Activated naive CD4-positive, alpha-beta T cell treated with anti-CD3 and anti-CD28 coated beads, Interleukin-2, amount 10 ng/mL, durations not matched to agents 7 days and 5 days (primary cell): ENCODE data around the gene ZNF519.
"Not testable (repeated sequence)": the region's sequence is repeated elsewhere in the genome, so short reads cannot be mapped to it uniquely, and the experiment has no call there.

Experiments
- CTCF ChIA-PET: fragments of 350-600 bp; sonication (Branson Sonifier 250); formaldehyde crosslinking; loops from one replicate; lab custom pipeline; 2021; ENCODE audit warnings: antibody characterized with exemption; lab: Charles Lee
- DNase-seq: peaks from one replicate; pipeline ENCODE4 v3.0.0-alpha.2; 2020
- H3K27ac Mint-ChIP-seq: one replicate; pipeline ENCODE4 v1.8.0; 2021; ENCODE audit warnings: mild to moderate bottlenecking, moderate library complexity, mixed read lengths
- H3K27me3 Mint-ChIP-seq: one replicate; pipeline ENCODE4 v1.8.0; 2021; ENCODE audit warnings: mild to moderate bottlenecking, mixed read lengths
- H3K36me3 Mint-ChIP-seq: one replicate; pipeline ENCODE4 v1.8.0; 2021; ENCODE audit warnings: mixed read lengths
- H3K4me1 Mint-ChIP-seq: one replicate; pipeline ENCODE4 v1.8.0; 2021; ENCODE audit warnings: mixed read lengths
- H3K4me3 Mint-ChIP-seq: one replicate; pipeline ENCODE4 v1.8.0; 2021; ENCODE audit warnings: mild to moderate bottlenecking, moderate library complexity, mixed read lengths
- H3K9me3 Mint-ChIP-seq: one replicate; pipeline ENCODE4 v1.8.0; 2021; ENCODE audit warnings: mixed read lengths

Gene ZNF519

GRCh38 chr18:14132271-14132700 is at the start of gene ZNF519:
ZNF519 (minus strand) TSS chr18:14132435; CDS start chr18:14132277, 158 bp downstream.
- H3K27me3 Mint-ChIP-seq, H3K36me3 Mint-ChIP-seq, H3K9me3 Mint-ChIP-seq, CTCF ChIA-PET: not testable (repeated sequence)
- peak; percentile 95 for DNase-seq
- H3K4me3 Mint-ChIP-seq: peak within 1 kb of the TSS; percentile 90
- H3K27ac Mint-ChIP-seq: peak within 1 kb of the TSS; percentile 91
- peaks cover 36% of the 10 kb centered on the region for H3K4me1 Mint-ChIP-seq

- DNase-seq: peak; percentile 31
- no peak overlapping the region for H3K27ac Mint-ChIP-seq
- peaks cover 12% of the 10 kb centered on the region for H3K4me1 Mint-ChIP-seq
- H3K36me3 Mint-ChIP-seq: no peaks in the 10 kb centered on the region
- H3K9me3 Mint-ChIP-seq: no peaks in the 10 kb centered on the region
- peaks cover 9% of the 10 kb centered on the region for H3K27me3 Mint-ChIP-seq
- CTCF ChIA-PET: interaction anchor here (1.0 kb wide), 1 partner anchor 358 kb away, joined by 3 read pairs; no protein-coding TSS in a partner anchor
- H3K4me3 Mint-ChIP-seq: peak overlapping the region; percentile 81
Measured at GRCh38 chr18:14179306-14179705, 47.1 kb upstream of the ZNF519 start.

- H3K9me3 Mint-ChIP-seq, H3K27me3 Mint-ChIP-seq, CTCF ChIA-PET, H3K36me3 Mint-ChIP-seq: not testable (repeated sequence)
- Mint-ChIP-seq H3K4me3 (peak overlapping the region; percentile 81), H3K27ac (peak overlapping the region; percentile 68), H3K4me1 (peaks cover 12% of the 10 kb centered on the region)
- DNase-seq: peak; percentile 86
Measured at GRCh38 chr18:14178321-14179196, 46.3 kb upstream of the ZNF519 start.

- H3K9me3 Mint-ChIP-seq, CTCF ChIA-PET, H3K27me3 Mint-ChIP-seq, DNase-seq, H3K27ac Mint-ChIP-seq, H3K36me3 Mint-ChIP-seq: not testable (repeated sequence)
- H3K4me3 Mint-ChIP-seq: peak overlapping the region; percentile 81
- peaks cover 12% of the 10 kb centered on the region for H3K4me1 Mint-ChIP-seq
Measured at GRCh38 chr18:14177540-14178320, 45.5 kb upstream of the ZNF519 start.

GRCh38 chr18:14175404-14175803 is 43.2 kb upstream of the ZNF519 start:
- H3K36me3 Mint-ChIP-seq, H3K27ac Mint-ChIP-seq, H3K4me3 Mint-ChIP-seq, H3K27me3 Mint-ChIP-seq, DNase-seq, H3K9me3 Mint-ChIP-seq, CTCF ChIA-PET: not testable (repeated sequence)
- H3K4me1 Mint-ChIP-seq: peaks cover 12% of the 10 kb centered on the region

DNA sequence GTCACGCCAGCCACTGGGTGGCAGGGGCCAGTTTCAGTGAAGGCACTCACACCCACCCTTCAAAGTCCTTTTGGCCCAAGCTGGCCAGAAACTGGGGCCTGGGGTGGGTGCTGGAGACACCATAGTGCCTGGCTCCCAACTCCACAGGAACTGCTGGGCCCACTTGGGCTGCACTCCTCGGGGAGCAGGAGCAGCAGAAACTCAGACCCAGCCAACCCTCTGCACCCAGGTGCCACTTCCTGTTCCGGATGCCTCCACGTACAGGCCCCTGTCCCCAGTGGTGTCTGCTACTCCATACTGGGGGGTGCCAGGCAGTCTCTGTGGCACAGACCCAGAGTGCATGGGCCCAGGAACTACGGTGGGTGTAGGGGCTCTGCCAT is 42.5 kb upstream of the ZNF519 start:
- H3K27ac Mint-ChIP-seq: no peak overlapping the region
- H3K9me3 Mint-ChIP-seq: no peaks in the 10 kb centered on the region
- no peak for DNase-seq
- no peak overlapping the region for H3K4me3 Mint-ChIP-seq
- CTCF ChIA-PET: no interaction called here
- H3K4me1 Mint-ChIP-seq: peaks cover 8% of the 10 kb centered on the region
- no peaks in the 10 kb centered on the region for H3K36me3 Mint-ChIP-seq
- H3K27me3 Mint-ChIP-seq: peaks cover 9% of the 10 kb centered on the region

DNA sequence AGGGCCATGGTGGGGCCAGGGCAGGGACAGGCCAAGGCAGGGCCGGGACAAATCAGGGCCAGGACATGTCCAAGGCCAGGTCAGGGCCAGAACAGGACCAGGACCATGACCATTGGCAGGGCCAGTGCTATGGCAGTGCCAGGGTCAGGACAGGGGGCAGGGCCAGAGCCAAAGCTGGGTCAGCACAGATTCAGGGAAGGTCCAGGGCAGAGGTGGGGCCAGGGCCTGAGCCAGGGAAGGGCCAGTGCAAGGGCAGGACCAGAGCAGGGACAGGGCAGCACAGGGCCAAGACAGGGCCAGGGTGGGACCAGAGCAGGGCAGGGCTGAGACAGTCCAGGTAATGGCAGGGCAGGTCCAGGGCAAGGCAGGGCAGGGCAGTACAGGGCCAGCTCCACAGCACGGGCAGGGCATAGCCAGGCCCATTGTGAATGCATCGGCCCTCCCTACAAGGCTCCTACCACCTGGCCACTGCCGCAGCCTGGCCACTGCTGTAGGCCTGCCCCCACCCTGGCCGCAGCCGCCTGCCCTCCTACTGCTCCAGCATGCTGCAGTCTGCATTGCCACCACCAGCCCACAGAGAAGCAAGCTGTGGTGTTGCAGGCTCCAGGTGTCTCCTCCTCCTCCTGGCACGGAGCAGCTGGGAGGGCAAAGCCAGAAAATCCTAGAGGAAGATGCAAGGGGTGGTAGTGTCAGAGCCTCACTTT is 41.9 kb upstream of the ZNF519 start:
- H3K36me3 Mint-ChIP-seq, H3K27ac Mint-ChIP-seq, H3K4me3 Mint-ChIP-seq, CTCF ChIA-PET, H3K27me3 Mint-ChIP-seq, H3K9me3 Mint-ChIP-seq, H3K4me1 Mint-ChIP-seq, DNase-seq: not testable (repeated sequence)

GRCh38 chr18:14173116-14173951 is 41.1 kb upstream of the ZNF519 start:
- H3K4me3 Mint-ChIP-seq: not testable (repeated sequence)

DNA sequence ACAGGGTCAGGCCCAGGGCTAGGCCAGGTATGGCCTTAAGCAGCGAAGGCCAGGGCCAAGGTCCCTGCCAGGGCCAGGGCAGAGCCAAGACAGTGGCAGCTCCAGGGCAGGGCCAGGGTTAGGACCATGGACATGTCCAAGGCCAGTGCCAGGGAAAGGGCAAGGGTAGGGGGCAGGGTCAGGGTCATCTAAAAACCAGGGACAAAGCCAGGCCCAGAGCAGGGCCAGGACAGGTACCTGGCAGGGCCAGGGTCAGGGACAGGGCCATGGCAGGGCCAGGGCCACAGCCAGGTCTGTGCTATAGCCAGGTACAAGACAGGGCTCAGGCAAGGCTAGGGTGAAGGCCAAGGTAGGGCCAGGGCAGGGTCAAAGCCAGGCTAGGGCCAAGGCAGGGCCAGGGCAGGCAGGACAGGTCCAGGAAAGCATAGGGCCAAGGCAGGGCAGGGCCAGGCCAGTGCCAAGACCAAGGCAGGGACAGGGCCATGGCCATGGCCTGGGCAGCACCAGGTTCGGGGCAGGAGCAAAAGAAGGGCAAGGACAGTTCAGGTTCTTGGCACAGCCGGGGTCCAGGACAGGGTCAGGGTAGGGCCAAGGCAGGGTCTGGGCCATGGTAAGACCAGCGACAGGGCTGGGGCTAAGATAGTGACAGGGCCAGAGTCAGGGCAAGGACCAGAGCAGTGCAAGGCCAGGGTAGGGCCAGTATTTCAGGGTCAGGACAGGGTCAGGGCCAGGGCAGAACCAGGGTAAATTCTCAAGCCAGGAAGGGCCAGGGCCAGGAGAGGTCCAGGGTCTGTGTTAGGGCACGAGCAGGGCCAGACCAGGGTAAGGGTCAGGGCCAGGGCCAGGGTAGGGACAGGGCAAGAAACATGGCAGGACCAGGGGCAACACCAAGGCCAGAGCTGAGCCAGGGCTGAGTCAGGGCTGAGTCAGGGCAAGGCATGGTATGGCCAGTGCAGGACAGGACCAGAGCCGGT is 40.2 kb upstream of the ZNF519 start:
- CTCF ChIA-PET, DNase-seq, H3K27ac Mint-ChIP-seq, H3K36me3 Mint-ChIP-seq, H3K4me3 Mint-ChIP-seq, H3K4me1 Mint-ChIP-seq, H3K27me3 Mint-ChIP-seq, H3K9me3 Mint-ChIP-seq: not testable (repeated sequence)

More at GRCh38 chr18:14173116-14173951, 41.1 kb upstream of the ZNF519 start:
- H3K4me1 Mint-ChIP-seq, H3K9me3 Mint-ChIP-seq, H3K36me3 Mint-ChIP-seq, H3K27ac Mint-ChIP-seq, CTCF ChIA-PET, DNase-seq, H3K27me3 Mint-ChIP-seq: not testable (repeated sequence)

DNA sequence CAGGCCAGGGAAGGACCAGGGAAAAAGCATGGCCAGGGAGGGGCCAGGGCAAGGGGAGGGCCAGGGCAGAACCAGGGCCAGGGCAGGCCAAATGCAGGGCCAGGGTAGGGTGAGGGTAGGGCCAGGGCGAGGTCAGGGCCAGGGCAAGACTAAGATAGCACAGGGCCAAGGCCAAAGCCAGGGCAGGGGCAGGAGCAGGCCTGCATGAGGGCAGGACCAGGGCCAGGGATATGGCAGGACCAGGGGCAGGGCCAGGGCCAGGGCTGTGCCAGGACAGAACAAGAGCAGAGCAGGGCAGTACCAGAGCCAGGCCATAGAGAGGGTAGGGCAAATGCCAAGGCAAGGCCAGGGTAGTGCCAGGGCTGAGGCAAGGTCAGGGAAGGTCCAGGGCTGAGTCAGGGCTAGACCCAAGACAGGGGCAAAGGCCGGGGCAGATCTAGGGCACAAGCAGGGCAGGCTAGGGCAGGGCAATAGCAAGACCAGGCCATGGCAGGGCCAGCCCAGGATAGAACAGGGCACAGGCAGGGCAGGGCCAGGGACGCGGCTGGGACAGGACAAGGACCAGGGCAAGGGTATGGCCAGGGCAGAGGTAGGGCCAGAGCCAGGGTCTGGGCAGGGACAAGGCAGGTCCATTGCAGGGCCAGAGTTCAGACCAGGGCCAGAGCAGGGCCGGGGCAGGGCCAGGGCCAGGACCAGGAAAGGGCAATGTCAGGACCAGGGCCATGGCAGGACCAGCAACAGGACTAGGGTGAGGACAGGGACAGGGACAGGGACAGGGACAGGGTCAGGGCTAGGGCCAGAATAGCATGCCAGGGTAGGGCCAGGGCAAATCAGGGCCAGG is 39.3 kb upstream of the ZNF519 start:
- CTCF ChIA-PET, H3K27ac Mint-ChIP-seq: not testable (repeated sequence)

DNA sequence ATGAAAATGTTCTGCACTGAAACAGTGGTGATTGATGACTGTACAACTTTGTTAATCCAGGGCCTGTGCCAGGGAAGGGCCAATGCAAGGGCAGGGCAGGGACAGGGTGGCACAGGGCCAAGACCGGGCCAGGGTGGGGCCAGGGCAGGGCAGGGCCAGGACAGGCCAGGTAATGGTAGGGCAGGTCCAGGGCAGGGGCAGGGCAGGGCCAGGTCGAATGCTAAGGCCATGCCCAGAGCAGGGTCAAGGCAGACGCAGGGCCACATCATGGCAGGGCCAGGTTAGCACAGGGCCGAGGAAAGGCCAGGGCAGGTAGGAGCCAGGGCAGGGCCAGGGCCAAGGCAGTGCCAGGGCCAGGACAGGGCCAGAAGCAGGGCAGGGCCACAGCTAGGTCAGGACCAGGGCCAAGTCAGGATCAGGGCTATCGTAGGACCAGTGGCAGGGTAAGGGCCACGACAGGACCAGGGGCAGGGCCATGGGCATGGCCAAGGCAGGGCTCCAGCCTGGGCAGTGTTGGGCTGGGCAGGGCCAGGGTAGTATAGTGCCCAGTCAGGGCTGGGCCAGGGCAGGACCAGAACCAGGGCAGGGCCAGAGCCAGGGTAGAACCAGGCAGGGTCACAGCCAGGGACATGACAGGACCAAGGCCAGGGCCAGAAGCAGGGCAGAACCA is 38.3 kb upstream of the ZNF519 start:
- not testable (repeated sequence) for H3K27ac Mint-ChIP-seq, H3K27me3 Mint-ChIP-seq, H3K36me3 Mint-ChIP-seq

More for the DNA sequence above, 39.3 kb upstream of the ZNF519 start:
- not testable (repeated sequence) for H3K27me3 Mint-ChIP-seq, H3K4me3 Mint-ChIP-seq, H3K9me3 Mint-ChIP-seq, DNase-seq, H3K36me3 Mint-ChIP-seq, H3K4me1 Mint-ChIP-seq

GRCh38 chr18:14162915-14163314 is 30.7 kb upstream of the ZNF519 start:
- peaks cover 21% of the 10 kb centered on the region for H3K27me3 Mint-ChIP-seq
- H3K4me3 Mint-ChIP-seq, DNase-seq, H3K27ac Mint-ChIP-seq, H3K9me3 Mint-ChIP-seq, H3K36me3 Mint-ChIP-seq, H3K4me1 Mint-ChIP-seq, CTCF ChIA-PET: not testable (repeated sequence)

More for the DNA sequence above, 38.3 kb upstream of the ZNF519 start:
- H3K4me3 Mint-ChIP-seq, H3K4me1 Mint-ChIP-seq, H3K9me3 Mint-ChIP-seq, CTCF ChIA-PET, DNase-seq: not testable (repeated sequence)
